ENCODE results near the gene LRMDA.

GRCh38 chr10:76218035-76218434, 786.6 kb downstream of the LRMDA start:
- no peak for TF ChIP-seq NFYA (IDR thresholded peaks at IDR 0.05; ENCODE audit: borderline replicate concordance, low read depth, low read length)
- TF ChIP-seq CTCF (IDR thresholded peaks at IDR 0.05 in 2 of 3, conservative IDR thresholded peaks at IDR 0.05 in 1 of 3; ENCODE audit: control insufficient read depth in 2 of 3, extremely low read depth in 1 of 3, insufficient read depth in 1 of 3, low read depth in 3 of 3, low read length in 3 of 3), result no peak
- TF ChIP-seq NFYB (IDR thresholded peaks at IDR 0.05; ENCODE audit: insufficient read depth, low read depth, low read length), result no peak
- TF ChIP-seq POLR2AphosphoS5 (IDR thresholded peaks at IDR 0.05; ENCODE audit: low read length), result no peak
- no peak for TF ChIP-seq SMC3 (IDR thresholded peaks at IDR 0.05; ENCODE audit: borderline replicate concordance, low read length)
- no peak for TF ChIP-seq BCLAF1 (IDR thresholded peaks at IDR 0.05)
- TF ChIP-seq POLR2A (IDR thresholded peaks at IDR 0.05; ENCODE audit: low read depth, low read length), result no peak
- TF ChIP-seq POLR2AphosphoS2 (IDR thresholded peaks at IDR 0.05; ENCODE audit: low read depth, low read length), result no peak
- no peak for TF ChIP-seq MYC (IDR thresholded peaks at IDR 0.05; ENCODE audit: insufficient read depth, insufficient read length, insufficient replicate concordance, low read length, severe bottlenecking)
- no peak for TF ChIP-seq CBFB (IDR thresholded peaks at IDR 0.05; ENCODE audit: low read depth)
- no peak for TF ChIP-seq JUNB (IDR thresholded peaks at IDR 0.05)
- TF ChIP-seq SP1 (IDR thresholded peaks at IDR 0.05; ENCODE audit: low read depth, low read length), result no peak

Data from GM12878 (cell line).